Neural cell (in vitro differentiated cells): Measurements from ENCODE around the gene SLCO3A1.
A peak's percentile ranks its signal among the peaks of the same experiment; 100 is the strongest.

ENCODE experiments used
- EP300 ChIP-seq: fragments of 450-650 bp; conservative IDR thresholded peaks from 2 replicates; pipeline ENCODE4 v1.6.1; 2014; ENCODE audit warnings: antibody characterized with exemption, mild to moderate bottlenecking, moderate library complexity; ENCODE audit not compliant: poor library complexity, severe bottlenecking
- EZH2 ChIP-seq: fragments of 200-600, 300-800 bp; shearing (Covaris generic), sonication (generic); IDR thresholded peaks from 2 replicates; pipeline ENCODE4 v1.6.1; 2014; ENCODE audit warnings: antibody characterized with exemption, low read length, borderline replicate concordance, mild to moderate bottlenecking; ENCODE audit not compliant: insufficient read depth, poor library complexity, severe bottlenecking
- MXI1 ChIP-seq: fragments of 450-650 bp; conservative IDR thresholded peaks from 2 replicates; pipeline ENCODE4 v1.6.1; 2014; ENCODE audit warnings: antibody characterized with exemption, mild to moderate bottlenecking; ENCODE audit not compliant: poor library complexity, severe bottlenecking
- POLR2AphosphoS5 ChIP-seq: IDR thresholded peaks from 2 replicates; pipeline ENCODE4 v1.6.1; 2012
- RAD21 ChIP-seq: fragments of 450-650 bp; conservative IDR thresholded peaks from 2 replicates; pipeline ENCODE4 v1.6.1; 2014; ENCODE audit warnings: antibody characterized with exemption, mild to moderate bottlenecking, moderate library complexity
- SMC3 ChIP-seq: fragments of 450-650 bp; conservative IDR thresholded peaks from 2 replicates; pipeline ENCODE4 v1.6.1; 2014; ENCODE audit warnings: antibody characterized with exemption, mild to moderate bottlenecking, moderate library complexity; ENCODE audit not compliant: poor library complexity
- TF ChIP-seq, protein P1 (sequence below): fragments of 450-650 bp; IDR thresholded peaks from 2 replicates; pipeline ENCODE4 v1.5.1; 2014; ENCODE audit warnings: antibody characterized with exemption, mild to moderate bottlenecking, moderate library complexity; ENCODE audit not compliant: poor library complexity, severe bottlenecking
- TF ChIP-seq, protein P2 (sequence below): IDR thresholded peaks from 2 replicates; pipeline ENCODE4 v1.6.1; 2012; ENCODE audit warnings: borderline replicate concordance

DNA sequence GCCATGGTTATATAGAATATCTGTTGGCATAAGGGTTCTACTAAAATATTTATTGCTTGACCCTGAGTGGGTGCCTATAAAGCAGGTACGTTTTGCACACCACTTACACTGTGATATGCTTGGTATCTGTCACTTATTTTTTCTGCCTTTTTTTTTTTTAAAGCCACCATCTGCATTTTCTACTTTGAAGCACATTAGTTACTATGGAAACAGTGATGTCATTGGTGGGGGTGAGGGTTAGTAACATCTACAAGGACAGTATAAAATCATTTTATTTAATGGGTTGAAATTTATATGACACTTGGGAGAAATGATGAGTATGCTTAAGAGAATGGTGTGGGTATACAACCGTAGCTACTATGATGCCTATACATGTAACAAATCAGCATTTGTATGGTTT, 25.6 kb downstream of the SLCO3A1 start:
- TF ChIP-seq, protein P1, sequence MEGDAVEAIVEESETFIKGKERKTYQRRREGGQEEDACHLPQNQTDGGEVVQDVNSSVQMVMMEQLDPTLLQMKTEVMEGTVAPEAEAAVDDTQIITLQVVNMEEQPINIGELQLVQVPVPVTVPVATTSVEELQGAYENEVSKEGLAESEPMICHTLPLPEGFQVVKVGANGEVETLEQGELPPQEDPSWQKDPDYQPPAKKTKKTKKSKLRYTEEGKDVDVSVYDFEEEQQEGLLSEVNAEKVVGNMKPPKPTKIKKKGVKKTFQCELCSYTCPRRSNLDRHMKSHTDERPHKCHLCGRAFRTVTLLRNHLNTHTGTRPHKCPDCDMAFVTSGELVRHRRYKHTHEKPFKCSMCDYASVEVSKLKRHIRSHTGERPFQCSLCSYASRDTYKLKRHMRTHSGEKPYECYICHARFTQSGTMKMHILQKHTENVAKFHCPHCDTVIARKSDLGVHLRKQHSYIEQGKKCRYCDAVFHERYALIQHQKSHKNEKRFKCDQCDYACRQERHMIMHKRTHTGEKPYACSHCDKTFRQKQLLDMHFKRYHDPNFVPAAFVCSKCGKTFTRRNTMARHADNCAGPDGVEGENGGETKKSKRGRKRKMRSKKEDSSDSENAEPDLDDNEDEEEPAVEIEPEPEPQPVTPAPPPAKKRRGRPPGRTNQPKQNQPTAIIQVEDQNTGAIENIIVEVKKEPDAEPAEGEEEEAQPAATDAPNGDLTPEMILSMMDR: no peak
- TF ChIP-seq EZH2 (no peak), POLR2AphosphoS5 (no peak), SMC3 (no peak), MXI1 (no peak), RAD21 (no peak), EP300 (peak; percentile 54)
- TF ChIP-seq, protein P2, sequence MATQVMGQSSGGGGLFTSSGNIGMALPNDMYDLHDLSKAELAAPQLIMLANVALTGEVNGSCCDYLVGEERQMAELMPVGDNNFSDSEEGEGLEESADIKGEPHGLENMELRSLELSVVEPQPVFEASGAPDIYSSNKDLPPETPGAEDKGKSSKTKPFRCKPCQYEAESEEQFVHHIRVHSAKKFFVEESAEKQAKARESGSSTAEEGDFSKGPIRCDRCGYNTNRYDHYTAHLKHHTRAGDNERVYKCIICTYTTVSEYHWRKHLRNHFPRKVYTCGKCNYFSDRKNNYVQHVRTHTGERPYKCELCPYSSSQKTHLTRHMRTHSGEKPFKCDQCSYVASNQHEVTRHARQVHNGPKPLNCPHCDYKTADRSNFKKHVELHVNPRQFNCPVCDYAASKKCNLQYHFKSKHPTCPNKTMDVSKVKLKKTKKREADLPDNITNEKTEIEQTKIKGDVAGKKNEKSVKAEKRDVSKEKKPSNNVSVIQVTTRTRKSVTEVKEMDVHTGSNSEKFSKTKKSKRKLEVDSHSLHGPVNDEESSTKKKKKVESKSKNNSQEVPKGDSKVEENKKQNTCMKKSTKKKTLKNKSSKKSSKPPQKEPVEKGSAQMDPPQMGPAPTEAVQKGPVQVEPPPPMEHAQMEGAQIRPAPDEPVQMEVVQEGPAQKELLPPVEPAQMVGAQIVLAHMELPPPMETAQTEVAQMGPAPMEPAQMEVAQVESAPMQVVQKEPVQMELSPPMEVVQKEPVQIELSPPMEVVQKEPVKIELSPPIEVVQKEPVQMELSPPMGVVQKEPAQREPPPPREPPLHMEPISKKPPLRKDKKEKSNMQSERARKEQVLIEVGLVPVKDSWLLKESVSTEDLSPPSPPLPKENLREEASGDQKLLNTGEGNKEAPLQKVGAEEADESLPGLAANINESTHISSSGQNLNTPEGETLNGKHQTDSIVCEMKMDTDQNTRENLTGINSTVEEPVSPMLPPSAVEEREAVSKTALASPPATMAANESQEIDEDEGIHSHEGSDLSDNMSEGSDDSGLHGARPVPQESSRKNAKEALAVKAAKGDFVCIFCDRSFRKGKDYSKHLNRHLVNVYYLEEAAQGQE: no peak
